ENCODE data around the gene HS6ST1.

- TF ChIP-seq POLR2AphosphoS5 (IDR thresholded peaks at IDR 0.05) (no peak), POLR2A (IDR thresholded peaks at IDR 0.05) (no peak)
These were observed 9.8 kb downstream of the HS6ST1 start for GRCh38 chr2:128308889-128309279.
